Esophagus muscularis mucosa (tissue), 4 donors: ENCODE measurements around the gene GAA.

ENCODE experiments used
- EP300 ChIP-seq: sonication (generic); formaldehyde crosslinking; IDR thresholded peaks from one replicate; pipeline ENCODE4 v1.6.1; 2017; ENCODE audit warnings: antibody characterized with exemption
- POLR2A ChIP-seq: fragments of 450-650 bp; IDR thresholded peaks from one replicate; pipeline ENCODE4 v1.6.1; 2017; ENCODE audit warnings: antibody characterized with exemption, moderate library complexity, mild to moderate bottlenecking, low read depth
- TF ChIP-seq, protein P1 (sequence below), 3 experiments: fragments of 200-600 bp in 2 of 3; fragments of 450-650 bp in 1 of 3; sonication (generic) in 2 of 3; IDR thresholded peaks; one replicate each; pipeline ENCODE4 v1.5.1; 2017 to 2019; ENCODE audit warnings: antibody characterized with exemption in 3 of 3, mild to moderate bottlenecking in 2 of 3, moderate library complexity in 1 of 3

DNA sequence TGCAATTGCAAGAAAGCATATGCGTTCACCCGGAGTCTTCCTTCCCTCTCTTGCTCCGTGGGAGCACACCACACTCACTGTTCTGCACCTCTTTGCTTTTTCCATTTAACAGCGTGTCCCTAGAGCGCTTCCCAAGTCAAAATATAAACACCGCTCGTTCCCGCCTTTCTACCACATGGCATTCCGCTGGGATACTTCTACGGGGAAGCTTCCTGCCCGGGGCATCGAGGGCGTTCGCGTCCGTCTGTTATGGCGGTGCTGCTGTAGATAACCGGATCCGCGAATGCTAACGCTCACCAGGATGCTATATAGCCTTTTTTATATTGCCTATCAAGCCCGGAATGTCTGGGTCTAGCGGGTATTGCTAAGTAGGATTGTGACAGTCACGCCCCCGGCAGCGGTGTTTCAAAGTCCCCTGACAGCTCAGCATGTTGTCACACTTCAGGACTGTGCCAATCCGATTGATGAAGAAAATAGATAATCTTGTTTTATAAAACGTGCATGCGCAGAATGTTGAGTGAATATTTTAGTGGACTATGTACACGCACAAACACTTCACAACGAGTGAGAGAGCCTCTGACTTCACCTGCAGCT, 33.9 kb upstream of the GAA start:
- TF ChIP-seq POLR2A (no peak), EP300 (no peak)
- TF ChIP-seq, protein P1, sequence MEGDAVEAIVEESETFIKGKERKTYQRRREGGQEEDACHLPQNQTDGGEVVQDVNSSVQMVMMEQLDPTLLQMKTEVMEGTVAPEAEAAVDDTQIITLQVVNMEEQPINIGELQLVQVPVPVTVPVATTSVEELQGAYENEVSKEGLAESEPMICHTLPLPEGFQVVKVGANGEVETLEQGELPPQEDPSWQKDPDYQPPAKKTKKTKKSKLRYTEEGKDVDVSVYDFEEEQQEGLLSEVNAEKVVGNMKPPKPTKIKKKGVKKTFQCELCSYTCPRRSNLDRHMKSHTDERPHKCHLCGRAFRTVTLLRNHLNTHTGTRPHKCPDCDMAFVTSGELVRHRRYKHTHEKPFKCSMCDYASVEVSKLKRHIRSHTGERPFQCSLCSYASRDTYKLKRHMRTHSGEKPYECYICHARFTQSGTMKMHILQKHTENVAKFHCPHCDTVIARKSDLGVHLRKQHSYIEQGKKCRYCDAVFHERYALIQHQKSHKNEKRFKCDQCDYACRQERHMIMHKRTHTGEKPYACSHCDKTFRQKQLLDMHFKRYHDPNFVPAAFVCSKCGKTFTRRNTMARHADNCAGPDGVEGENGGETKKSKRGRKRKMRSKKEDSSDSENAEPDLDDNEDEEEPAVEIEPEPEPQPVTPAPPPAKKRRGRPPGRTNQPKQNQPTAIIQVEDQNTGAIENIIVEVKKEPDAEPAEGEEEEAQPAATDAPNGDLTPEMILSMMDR (IDR thresholded peaks at IDR 0.05), result no peak
